Activated CD4-positive, CD25-positive, alpha-beta regulatory T cell treated with anti-CD3 and anti-CD28 coated beads, Interleukin-2, amount 50 U/mL, for 72 hours (primary cell): ENCODE results near the gene AFAP1L2.

Experiments
- DNase-seq: peaks from one replicate; pipeline ENCODE4 v3.0.0; 2021

Gene AFAP1L2

GRCh38 chr10:114412907-114413797 lies 8.8 kb upstream of the AFAP1L2 start:
- DNase-seq = no peak

DNA sequence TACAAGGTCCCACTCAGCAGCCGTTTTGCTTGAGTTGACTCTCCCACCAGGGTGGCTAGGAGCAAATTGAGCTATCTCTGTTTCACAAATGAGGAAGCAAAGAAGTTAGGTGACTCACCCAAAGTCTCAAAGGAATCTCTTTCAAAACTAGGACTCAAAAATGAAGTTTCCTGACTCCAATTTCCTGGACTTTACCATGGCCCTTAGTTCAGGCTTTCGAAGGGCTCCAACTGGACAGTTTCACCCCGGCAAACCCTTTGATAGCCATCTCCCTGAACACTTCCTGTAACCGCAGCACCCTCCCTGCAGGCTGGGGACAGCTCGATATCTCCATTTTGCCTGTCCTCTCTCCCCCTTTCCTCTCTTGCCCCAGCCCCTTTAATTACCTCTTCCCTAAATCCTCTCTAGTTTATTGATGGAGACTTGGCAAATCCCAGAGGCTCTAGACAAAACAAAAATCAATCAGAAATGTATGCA lies 4.7 kb upstream of the AFAP1L2 start:
- no peak for DNase-seq

GRCh38 chr10:114408112-114408967 lies 4.0 kb upstream of the AFAP1L2 start:
- no peak for DNase-seq

GRCh38 chr10:114406455-114406854 lies 2.2 kb upstream of the AFAP1L2 start:
- no peak for DNase-seq

GRCh38 chr10:114405011-114405350 lies 679 bp upstream of the AFAP1L2 start:
- DNase-seq = no peak

GRCh38 chr10:114403541-114404161 lies 651 bp downstream of the AFAP1L2 start:
- DNase-seq = no peak

GRCh38 chr10:114402871-114403540 lies 1.3 kb downstream of the AFAP1L2 start:
- DNase-seq = no peak

- DNase-seq = no peak
Observed at GRCh38 chr10:114402233-114402632, 2.1 kb downstream of the AFAP1L2 start.

GRCh38 chr10:114401195-114401791 lies 3.0 kb downstream of the AFAP1L2 start:
- DNase-seq = no peak

GRCh38 chr10:114400091-114400490 lies 4.2 kb downstream of the AFAP1L2 start:
- no peak for DNase-seq

GRCh38 chr10:114399576-114399975 lies 4.7 kb downstream of the AFAP1L2 start:
- DNase-seq = no peak

DNA sequence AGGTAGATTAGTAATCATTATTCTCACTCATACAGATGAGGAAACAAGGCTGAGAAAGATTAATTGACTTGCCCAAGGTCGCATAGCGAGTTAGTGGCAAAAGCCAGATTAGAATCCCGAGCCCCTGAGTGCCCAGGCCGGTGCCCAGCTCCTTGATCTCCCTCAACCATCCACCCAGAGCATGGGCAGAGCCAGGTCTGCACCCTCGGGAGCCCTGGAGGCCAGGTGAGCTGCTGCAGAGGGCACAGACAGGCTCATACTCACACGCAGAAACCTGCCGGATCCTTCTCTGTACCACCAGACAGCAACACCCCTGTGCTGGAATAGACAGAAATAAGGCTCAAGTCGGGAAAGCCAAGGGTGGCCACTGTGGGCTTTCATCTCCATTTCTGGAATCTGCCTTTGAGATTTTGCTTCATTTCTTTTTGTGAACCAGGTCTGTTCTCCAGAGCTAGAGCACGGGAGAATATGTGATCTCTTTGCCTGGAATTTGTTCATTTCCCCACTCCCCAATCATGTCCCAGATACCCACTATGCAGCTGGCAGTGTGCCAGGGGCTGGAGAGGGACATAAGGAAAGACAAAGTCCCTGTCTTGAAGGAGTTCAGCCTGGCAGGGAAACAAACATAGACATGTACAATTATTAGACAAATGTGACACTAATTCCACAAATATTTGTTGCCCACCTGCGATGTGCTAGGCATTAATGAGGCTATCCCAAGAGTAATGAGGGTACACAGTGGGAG lies 5.5 kb downstream of the AFAP1L2 start:
- DNase-seq = no peak

- no peak for DNase-seq
Observed at GRCh38 chr10:114397651-114398145, 6.6 kb downstream of the AFAP1L2 start.

DNA sequence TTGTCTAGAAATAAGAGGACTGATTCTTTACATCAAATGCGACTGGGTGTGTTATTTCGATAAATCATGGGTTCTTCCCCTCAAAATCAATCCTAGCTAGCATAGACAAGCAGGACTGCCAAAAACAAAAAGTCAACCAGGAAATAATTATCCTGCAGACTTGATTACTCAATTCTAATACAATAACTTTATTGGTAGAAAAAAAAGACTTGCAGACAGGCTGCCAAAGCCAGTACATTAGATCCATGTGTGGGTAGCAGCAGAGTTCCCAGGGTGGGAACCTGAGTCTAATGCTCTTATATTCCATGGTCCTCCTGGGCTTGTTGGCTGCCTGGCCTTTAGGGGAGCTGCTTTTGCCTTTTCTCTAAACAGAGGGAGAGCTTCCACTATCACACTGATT lies 7.8 kb downstream of the AFAP1L2 start:
- no peak for DNase-seq

DNA sequence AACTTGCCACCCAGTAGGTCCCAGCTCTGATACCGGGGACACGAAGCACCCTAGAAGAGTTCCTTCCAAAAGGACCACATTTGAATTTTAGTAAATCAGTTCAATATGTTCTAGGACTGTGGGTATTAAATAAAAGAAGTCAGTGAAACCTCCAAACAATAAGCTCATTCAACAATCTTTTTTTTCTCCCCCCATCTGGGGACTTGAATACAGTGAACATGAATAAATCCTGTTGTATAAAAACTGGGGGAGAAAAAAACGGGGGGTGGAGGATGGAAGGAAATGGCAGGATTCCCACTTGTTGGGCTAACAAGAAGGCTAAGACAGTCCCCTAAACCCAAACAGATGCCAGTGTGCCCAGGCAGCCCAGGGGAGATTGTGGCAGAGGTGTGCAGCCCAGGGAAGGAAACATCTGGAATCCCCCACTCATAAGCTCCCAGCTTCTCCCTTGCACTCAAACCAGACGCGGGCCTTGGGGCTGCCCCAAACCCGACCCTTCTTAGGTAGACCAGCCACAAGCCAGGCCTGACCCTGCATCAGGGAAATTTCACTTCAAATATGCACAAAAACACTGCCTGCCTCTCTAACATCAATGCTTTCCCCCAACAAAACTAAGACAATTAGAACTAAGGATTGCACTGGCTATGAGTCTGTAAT lies 8.8 kb downstream of the AFAP1L2 start:
- no peak for DNase-seq

- no peak for DNase-seq
Observed at GRCh38 chr10:114394531-114394930, 9.8 kb downstream of the AFAP1L2 start.

DNA sequence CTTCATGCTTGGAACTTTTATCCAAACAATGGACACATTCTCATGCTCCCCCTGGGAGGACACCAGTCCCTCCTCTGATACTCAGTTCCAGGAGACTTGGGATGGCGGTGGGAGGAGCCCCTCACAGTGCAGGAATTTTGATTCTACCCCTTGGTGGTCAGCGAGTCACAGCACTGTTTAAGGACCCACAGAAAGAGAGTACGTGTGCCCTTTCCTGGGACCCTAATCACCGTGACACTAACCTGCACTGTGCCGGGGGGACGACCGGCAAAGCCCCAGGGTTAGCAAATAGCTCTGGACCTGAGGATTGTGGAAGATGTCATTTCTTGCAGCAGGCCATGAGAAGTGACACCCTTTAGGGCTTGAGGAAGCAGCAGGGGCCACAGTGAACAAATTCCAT lies 10.4 kb downstream of the AFAP1L2 start:
- DNase-seq = no peak

GRCh38 chr10:114393482-114393881 lies 10.8 kb downstream of the AFAP1L2 start:
- DNase-seq = no peak

- DNase-seq = no peak
Observed at GRCh38 chr10:114392112-114392835, 12.0 kb downstream of the AFAP1L2 start.

- DNase-seq = no peak
Observed at GRCh38 chr10:114391599-114391998, 12.7 kb downstream of the AFAP1L2 start.
